Measurements from ENCODE around the gene CRB2.
"Not testable (repeated sequence)": the region's sequence is repeated elsewhere in the genome, so short reads cannot be mapped to it uniquely, and the experiment has no call there.

CRB2 gene

DNA sequence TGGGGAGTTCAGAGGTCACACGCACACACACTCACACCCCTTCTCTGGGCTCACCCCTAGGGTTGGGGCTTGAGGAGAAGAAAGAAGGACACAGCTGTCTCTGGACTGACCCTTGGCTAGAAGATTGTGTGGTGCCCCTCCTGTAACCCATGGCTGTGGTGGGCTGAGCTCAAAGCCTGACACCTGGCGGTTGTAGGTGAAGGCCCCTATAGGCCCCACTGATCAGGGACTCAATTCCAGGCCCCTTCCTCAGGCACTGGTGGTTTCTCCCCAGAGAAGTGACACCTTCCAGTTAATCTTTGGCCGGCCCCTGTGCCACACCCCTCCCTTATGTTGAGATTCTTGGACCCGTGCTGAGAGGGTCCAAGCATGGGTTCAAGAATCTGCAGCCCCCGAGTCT lies 35.2 kb upstream of the CRB2 start:
- no peaks in the 10 kb centered on the region for H3K27me3 ChIP-seq (ENCODE audit: control insufficient read depth, insufficient read depth, low read length)
- no peak overlapping the region for H3K4me3 ChIP-seq (ENCODE audit: low read length)
- H3K4me1 ChIP-seq (ENCODE audit: control insufficient read depth, insufficient read depth, low read length): peaks cover 16% of the 10 kb centered on the region
- H3K27ac ChIP-seq (ENCODE audit: low read depth, low read length): no peak overlapping the region
- H3K36me3 ChIP-seq (ENCODE audit: control insufficient read depth, insufficient read depth, low read length): no peaks in the 10 kb centered on the region
- H3K9ac ChIP-seq (ENCODE audit: low read length): no peak overlapping the region

DNA sequence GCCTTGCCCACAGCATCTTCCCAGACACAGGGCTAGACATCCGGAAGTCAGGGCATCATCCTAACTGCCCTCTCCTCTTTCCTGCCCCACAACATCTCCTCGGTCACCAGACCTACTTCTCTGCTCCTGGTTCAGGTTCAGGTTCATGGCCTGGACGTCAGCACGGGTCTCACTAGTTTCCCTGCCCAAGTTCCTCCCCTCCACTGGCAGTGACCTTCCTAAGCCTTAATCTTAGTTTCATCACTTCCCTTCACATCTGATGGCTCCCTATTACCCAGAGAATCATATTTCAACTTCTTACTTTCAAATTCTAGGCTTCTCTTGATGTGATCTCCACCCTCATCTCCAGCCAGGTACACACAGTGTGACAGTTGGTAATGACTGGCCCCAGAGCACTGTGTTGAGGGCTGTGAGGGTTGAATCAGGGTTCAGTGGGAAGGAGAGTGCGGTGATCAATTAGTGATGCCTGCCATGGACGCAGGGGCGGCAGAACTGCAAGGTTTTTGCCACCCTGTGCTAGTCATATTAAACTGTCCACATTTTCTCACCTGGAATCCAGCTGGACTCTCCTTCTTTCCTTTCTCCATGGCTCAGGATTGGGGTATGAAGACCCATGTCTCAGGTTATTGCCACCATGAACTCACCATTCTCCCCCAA lies 34.3 kb upstream of the CRB2 start:
- Histone ChIP-seq H3K4me1 (ENCODE audit: control insufficient read depth, insufficient read depth, low read length) (peaks cover 16% of the 10 kb centered on the region), H3K4me3 (ENCODE audit: low read length) (no peak overlapping the region), H3K36me3 (ENCODE audit: control insufficient read depth, insufficient read depth, low read length) (no peaks in the 10 kb centered on the region), H3K9ac (ENCODE audit: low read length) (no peak overlapping the region), H3K27ac (ENCODE audit: low read depth, low read length) (no peak overlapping the region), H3K27me3 (ENCODE audit: control insufficient read depth, insufficient read depth, low read length) (no peaks in the 10 kb centered on the region)

DNA sequence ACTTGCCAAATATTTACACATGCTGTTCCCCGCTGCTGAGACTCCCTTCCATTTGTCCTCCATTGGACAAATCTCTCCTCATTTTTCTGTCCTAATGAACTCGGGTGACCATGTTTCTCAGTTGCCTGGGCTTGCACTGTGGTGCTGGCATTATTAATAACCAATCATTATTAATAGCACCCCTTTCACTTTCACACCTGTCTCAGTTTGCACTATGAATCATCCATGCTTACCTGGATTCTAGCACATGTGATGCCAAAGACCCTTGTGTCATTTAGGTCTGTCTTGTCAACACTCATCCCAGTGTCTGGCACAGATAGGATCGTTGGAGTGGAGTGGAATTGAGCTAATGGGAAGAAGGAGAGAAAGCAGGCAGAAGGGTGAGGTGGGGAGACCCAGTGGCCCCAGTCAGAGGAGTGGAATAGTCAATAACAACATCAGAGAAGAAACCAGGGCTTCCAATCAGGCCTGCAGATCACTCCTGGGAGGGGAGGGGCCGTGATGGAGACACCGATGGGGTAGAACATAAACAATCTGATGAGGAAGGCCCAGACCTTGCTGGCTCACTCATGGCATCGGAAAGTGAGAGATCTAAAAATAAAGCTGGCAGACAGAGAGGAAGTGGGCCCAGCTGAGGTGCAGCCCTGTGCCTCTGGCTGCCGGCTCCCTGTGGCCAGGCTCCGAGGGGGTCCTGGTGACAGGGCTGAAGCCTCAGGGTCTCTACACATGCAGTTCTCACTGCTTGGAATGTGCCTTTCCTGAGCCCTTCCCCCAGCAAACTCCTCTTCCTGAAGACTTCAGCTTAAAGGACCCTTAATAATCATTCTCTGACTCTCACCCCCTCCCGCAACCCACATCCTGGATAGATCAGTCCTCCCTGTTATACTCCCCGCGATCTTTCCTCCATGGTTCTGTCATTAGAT lies 33.5 kb upstream of the CRB2 start:
- no peak overlapping the region for H3K27ac ChIP-seq (ENCODE audit: low read depth, low read length)
- no peak overlapping the region for H3K4me3 ChIP-seq (ENCODE audit: low read length)
- H3K36me3 ChIP-seq (ENCODE audit: control insufficient read depth, insufficient read depth, low read length): no peaks in the 10 kb centered on the region
- peaks cover 16% of the 10 kb centered on the region for H3K4me1 ChIP-seq (ENCODE audit: control insufficient read depth, insufficient read depth, low read length)
- no peaks in the 10 kb centered on the region for H3K27me3 ChIP-seq (ENCODE audit: control insufficient read depth, insufficient read depth, low read length)
- peak overlapping the region; percentile 52 for H3K9ac ChIP-seq (ENCODE audit: low read length)

DNA sequence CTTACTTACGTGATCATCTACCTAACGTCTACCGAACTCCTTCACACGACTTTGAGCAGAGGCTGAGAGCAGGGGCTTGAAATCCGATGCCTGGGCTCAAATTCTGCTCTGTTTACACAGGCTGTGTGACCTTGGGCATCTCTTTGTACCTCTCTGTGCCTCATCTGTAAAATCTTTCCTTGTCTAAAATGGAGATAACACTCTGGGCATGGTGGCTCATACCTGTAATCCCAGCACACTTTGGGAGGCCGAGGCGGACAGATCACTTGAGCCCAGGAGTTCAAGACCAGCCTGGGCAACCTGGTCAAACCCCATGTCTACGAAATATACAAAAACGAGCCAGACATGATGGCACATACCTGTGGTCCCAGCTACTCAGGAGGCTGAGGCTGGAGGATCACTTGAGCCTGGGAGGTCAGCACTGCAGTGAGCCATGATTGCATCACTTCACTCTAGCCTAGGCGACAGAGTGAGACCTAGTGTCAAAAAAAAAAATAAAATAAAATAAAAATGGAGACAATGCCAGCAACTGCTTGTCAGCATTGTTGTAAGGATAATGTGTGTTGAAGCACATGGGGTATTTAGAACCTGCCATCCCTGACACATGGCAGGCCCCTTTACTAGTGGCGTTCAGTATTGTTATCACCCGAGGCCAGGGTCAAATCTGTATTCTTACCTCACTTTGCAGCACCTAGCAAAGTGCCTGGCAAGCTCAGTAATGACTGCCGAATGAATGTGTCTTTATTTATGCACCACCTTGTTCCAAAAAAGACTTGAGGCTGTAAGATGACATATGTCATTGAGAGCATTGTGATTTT lies 32.6 kb upstream of the CRB2 start:
- no peaks in the 10 kb centered on the region for H3K36me3 ChIP-seq (ENCODE audit: control insufficient read depth, insufficient read depth, low read length)
- no peak overlapping the region for H3K4me3 ChIP-seq (ENCODE audit: low read length)
- H3K9ac ChIP-seq (ENCODE audit: low read length): no peak overlapping the region
- H3K4me1 ChIP-seq (ENCODE audit: control insufficient read depth, insufficient read depth, low read length): peaks cover 13% of the 10 kb centered on the region
- no peak overlapping the region for H3K27ac ChIP-seq (ENCODE audit: low read depth, low read length)
- no peaks in the 10 kb centered on the region for H3K27me3 ChIP-seq (ENCODE audit: control insufficient read depth, insufficient read depth, low read length)

DNA sequence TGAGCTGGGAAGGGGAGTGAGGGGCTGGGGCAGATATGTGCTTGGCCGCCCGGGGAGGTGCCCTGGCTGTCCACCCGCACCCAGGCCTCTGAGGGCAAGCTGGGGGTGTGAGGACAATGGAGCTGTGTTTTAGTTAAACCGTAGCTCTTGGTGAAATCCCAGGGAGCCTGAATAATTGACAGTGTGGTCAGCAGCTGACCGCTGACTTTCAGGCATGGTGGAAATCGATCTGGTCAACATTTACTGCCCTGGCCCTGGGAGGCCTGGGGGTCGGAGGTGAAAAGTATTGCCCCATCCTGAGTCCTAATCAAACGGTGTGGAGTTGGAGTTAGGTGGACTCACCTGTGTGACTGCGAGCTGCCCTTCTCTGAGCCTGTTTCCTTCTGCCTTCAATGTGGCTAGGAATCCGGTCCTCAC lies 31.2 kb upstream of the CRB2 start:
- Histone ChIP-seq H3K4me3 (ENCODE audit: low read length) (no peak overlapping the region), H3K27ac (ENCODE audit: low read depth, low read length) (no peak overlapping the region), H3K36me3 (ENCODE audit: control insufficient read depth, insufficient read depth, low read length) (no peaks in the 10 kb centered on the region), H3K4me1 (ENCODE audit: control insufficient read depth, insufficient read depth, low read length) (peaks cover 3% of the 10 kb centered on the region), H3K9ac (ENCODE audit: low read length) (no peak overlapping the region), H3K27me3 (ENCODE audit: control insufficient read depth, insufficient read depth, low read length) (no peaks in the 10 kb centered on the region)

DNA sequence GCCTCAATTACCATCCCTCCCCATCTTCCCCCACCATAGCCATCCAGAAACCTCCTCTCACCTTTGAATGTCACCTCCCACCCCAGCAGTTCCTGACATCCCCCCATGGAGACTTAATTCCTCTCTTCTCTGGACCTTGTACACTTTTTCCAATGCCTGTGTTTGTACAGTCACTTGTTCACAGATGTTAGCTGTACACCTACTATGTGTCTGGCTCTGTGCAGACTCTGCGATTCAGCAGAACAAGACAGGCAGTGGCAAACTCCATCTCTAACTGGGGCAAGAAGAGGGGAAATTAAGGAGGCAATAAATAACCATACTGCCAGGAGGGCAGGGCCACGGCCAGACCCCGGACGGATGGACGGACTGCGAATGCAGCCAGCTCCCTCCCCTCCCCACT lies 29.8 kb upstream of the CRB2 start:
- Histone ChIP-seq H3K36me3 (ENCODE audit: control insufficient read depth, insufficient read depth, low read length) (no peaks in the 10 kb centered on the region), H3K27ac (ENCODE audit: low read depth, low read length) (no peak overlapping the region), H3K9ac (ENCODE audit: low read length) (no peak overlapping the region), H3K27me3 (ENCODE audit: control insufficient read depth, insufficient read depth, low read length) (no peaks in the 10 kb centered on the region), H3K4me3 (ENCODE audit: low read length) (no peak overlapping the region), H3K4me1 (ENCODE audit: control insufficient read depth, insufficient read depth, low read length) (peaks cover 3% of the 10 kb centered on the region)

DNA sequence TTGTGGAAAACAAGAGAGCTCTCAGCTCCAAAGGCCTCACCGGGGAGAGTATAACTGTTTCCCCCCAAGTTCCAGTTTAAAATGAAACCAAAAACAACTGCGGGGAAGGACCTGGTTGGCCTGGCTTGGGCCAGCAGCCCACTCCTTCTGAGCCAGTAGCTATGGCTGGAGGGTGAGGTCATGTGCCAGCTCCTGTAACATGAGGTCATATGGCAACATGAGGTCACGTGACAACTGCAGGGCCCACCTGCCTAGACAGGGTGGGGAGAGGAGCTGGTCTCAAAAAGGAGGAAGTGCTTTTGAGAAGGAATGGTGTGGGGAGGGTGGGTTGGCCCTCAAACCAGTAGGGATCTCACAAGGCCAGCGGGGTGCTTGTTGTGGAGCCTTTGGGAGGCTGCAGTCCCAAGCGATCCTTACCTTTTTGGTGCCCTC lies 29.3 kb upstream of the CRB2 start:
- no peak overlapping the region for H3K4me3 ChIP-seq (ENCODE audit: low read length)
- no peaks in the 10 kb centered on the region for H3K27me3 ChIP-seq (ENCODE audit: control insufficient read depth, insufficient read depth, low read length)
- H3K9ac ChIP-seq (ENCODE audit: low read length): no peak overlapping the region
- no peaks in the 10 kb centered on the region for H3K36me3 ChIP-seq (ENCODE audit: control insufficient read depth, insufficient read depth, low read length)
- no peak overlapping the region for H3K27ac ChIP-seq (ENCODE audit: low read depth, low read length)
- peaks cover 3% of the 10 kb centered on the region for H3K4me1 ChIP-seq (ENCODE audit: control insufficient read depth, insufficient read depth, low read length)

DNA sequence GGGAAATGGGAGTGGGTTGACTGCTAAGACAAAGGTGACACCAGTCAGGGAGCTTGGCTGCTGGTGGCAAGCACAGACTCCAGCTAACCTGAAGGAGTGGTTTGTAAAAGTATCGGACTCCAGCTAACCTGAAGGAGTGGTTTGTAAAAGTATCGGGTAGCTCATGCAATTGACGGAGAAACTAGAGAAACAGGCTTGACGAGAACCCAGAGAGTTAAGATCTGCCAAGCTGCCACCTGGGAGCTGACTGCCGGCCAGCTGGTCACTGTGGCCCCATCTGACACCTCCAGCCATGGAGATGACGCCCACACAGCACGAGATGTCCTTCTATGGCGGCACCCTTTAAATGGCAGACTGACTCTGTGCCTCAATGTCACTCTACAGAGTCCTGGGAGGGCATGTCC lies 28.3 kb upstream of the CRB2 start:
- no peaks in the 10 kb centered on the region for H3K36me3 ChIP-seq (ENCODE audit: control insufficient read depth, insufficient read depth, low read length)
- no peak overlapping the region for H3K9ac ChIP-seq (ENCODE audit: low read length)
- no peaks in the 10 kb centered on the region for H3K27me3 ChIP-seq (ENCODE audit: control insufficient read depth, insufficient read depth, low read length)
- H3K4me3 ChIP-seq (ENCODE audit: low read length): no peak overlapping the region
- no peaks in the 10 kb centered on the region for H3K4me1 ChIP-seq (ENCODE audit: control insufficient read depth, insufficient read depth, low read length)
- no peak overlapping the region for H3K27ac ChIP-seq (ENCODE audit: low read depth, low read length)

DNA sequence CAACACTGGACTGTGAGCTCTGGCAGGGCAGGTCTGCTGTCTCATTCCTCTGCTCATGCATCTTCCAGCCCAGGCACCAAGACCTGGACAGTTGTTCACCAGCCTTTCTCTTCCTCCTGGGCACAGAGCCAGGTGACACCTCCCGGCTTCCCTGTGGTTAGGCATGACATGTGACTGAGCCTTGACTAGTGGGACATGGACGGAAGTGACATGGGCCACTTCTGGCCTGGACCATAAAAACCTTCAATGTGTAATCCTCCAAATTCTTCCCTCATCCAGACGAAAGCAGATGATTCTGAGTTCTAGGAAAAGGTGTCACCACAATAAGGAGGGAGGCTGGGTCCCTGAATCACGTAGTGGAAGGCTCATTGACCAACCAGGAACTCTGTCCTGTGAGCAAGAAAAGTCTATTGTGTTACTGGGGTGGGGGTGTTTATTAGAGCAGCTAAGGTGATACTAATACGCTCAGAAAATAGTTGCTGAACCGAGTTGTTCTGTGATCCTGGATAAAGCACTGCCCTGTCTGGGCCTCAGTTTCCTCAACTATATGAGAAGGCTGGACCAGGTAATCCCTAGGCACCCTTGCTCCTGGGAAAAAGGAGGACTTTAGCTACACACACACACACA lies 26.6 kb upstream of the CRB2 start:
- no peaks in the 10 kb centered on the region for H3K4me1 ChIP-seq (ENCODE audit: control insufficient read depth, insufficient read depth, low read length)
- H3K27ac ChIP-seq (ENCODE audit: low read depth, low read length): no peak overlapping the region
- no peaks in the 10 kb centered on the region for H3K27me3 ChIP-seq (ENCODE audit: control insufficient read depth, insufficient read depth, low read length)

DNA sequence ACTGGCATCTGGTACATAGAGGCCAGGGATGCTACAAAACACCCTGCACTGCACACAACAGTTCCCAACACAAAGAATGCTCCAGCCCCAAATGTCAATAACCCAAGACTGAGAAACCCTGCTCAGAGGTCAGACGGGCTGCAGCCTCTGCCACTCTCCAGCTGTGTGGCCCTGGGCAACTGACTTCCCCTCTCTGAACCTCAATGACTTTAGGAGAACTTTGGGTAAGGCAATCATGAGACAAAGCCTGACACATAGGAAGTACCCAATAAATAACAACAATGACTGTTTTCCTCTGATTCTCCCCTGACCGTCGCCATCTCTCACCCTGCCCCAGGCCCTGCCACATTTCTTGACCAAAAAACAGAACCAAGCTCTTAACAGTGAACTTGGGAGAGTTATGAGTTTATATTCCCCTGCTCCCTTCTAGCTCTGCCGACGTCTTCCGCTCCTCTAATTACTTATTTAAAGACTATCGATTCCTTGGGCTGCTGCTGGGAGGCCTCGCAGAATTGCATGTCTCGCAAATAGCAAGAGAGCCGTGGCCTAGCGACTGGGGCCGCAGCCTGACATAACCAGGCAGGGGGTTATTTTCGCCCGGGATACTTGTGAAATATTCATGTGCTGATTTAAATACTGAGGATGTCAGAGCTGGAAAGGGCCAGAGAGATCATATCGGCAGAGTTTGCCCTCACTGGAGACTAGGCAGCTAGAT lies 24.5 kb upstream of the CRB2 start:
- H3K27me3 ChIP-seq (ENCODE audit: control insufficient read depth, insufficient read depth, low read length): no peaks in the 10 kb centered on the region
- no peak overlapping the region for H3K27ac ChIP-seq (ENCODE audit: low read depth, low read length)
- no peak overlapping the region for H3K4me3 ChIP-seq (ENCODE audit: low read length)
- peaks cover 10% of the 10 kb centered on the region for H3K4me1 ChIP-seq (ENCODE audit: control insufficient read depth, insufficient read depth, low read length)
- H3K9ac ChIP-seq (ENCODE audit: low read length): no peak overlapping the region
- H3K36me3 ChIP-seq (ENCODE audit: control insufficient read depth, insufficient read depth, low read length): no peaks in the 10 kb centered on the region

More for the DNA sequence above, 26.6 kb upstream of the CRB2 start:
- Histone ChIP-seq H3K9ac (ENCODE audit: low read length) (no peak overlapping the region), H3K4me3 (ENCODE audit: low read length) (no peak overlapping the region), H3K36me3 (ENCODE audit: control insufficient read depth, insufficient read depth, low read length) (no peaks in the 10 kb centered on the region)

DNA sequence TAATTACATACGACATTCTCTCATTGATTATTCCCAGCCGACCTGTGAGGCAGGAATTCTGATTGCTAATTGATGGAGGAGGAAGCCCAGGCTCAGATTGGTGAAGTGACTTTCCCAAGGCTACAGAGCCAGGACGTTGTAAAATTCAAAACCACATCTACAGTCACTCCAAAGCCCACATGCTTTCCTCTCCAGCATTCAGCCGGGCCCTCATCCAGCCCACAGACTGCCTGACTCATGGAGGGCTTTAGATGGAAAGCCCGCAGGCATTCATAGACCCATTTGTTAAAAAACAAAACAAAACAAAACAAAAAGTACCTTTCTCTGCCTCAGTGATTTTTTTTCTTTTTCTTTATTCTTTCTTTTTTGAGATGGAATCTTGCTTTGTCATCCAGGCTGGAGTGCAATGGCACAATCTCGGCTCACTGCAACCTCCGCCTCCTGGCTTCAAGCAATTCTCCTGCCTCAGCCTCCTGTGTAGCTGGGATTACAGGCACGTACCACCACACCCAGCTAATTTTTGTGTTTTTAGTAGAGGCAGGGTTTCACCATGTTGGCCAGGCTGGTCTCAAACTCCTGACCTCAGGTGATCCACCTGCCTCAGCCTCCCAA lies 22.8 kb upstream of the CRB2 start:
- not testable (repeated sequence) for H3K9ac ChIP-seq (ENCODE audit: low read length); H3K36me3 ChIP-seq (ENCODE audit: control insufficient read depth, insufficient read depth, low read length); H3K4me3 ChIP-seq (ENCODE audit: low read length); H3K27ac ChIP-seq (ENCODE audit: low read depth, low read length); H3K4me1 ChIP-seq (ENCODE audit: control insufficient read depth, insufficient read depth, low read length); H3K27me3 ChIP-seq (ENCODE audit: control insufficient read depth, insufficient read depth, low read length)

All from rectal smooth muscle tissue (tissue), 1 donor.